Hematopoietic multipotent progenitor cell (in vitro differentiated cells): ENCODE measurements around the gene CDC25C. TPM values are rescaled to one million over a fixed set of nuclear protein-coding genes. Genes with fewer than 3 reads are reported as not detected.
"Not testable (repeated sequence)": the region's sequence is repeated elsewhere in the genome, so short reads cannot be mapped to it uniquely, and the experiment has no call there.

ENCODE experiments used
- DNase-seq, 3 donors: peaks; one replicate each; pipeline ENCODE4 v3.0.0-alpha.2; 2011 to 2015; ENCODE audit warnings: low read depth in 2 of 3, low spot score in 2 of 3
- total RNA-seq: library from RNA; depleted of rRNA; stranded (reverse); fragments of >200 nt; gene quantifications from one replicate; pipeline ENCODE4 v1.2.3, GENCODE V29; 2012

Gene CDC25C
- total RNA-seq, 1 donor, result 0.81 TPM

DNA sequence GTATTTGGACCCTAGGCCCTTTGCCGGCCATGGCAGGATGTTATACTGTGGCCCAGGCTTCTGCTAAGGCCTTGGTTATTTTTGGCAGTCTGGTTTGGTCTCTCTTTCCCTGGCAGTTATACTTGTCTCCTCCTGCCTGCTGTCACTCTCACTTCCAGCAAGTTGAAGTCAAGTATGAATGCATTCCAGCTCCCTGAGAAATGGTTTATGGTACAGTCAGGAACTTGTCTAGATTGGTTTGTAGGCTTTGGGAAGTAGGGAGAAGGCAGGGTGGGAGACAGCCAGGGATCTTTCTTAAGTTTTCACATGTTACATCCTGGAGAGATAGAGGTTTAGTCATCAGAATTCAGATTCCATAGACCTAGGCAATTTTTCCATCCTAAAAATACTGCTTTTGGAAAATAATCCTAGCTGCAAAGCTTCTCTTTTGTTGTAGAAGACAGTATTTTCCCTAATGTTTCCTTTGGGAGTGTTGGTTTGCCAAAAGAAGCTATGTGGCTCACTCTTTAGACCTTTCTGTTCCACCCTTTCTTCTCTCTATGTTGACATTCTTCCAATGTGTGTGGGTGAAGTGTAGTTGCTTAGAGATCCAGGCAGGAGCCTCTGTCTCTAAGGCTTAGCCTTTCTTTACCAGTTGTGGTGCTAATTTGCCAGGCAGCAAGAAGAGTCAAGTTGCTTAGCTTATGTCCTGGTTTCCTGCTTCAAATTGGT, 18.4 kb upstream of the CDC25C start:
- no peak for DNase-seq

GRCh38 chr5:138346889-138347288, 15.3 kb upstream of the CDC25C start:
- DNase-seq, result no peak

DNA sequence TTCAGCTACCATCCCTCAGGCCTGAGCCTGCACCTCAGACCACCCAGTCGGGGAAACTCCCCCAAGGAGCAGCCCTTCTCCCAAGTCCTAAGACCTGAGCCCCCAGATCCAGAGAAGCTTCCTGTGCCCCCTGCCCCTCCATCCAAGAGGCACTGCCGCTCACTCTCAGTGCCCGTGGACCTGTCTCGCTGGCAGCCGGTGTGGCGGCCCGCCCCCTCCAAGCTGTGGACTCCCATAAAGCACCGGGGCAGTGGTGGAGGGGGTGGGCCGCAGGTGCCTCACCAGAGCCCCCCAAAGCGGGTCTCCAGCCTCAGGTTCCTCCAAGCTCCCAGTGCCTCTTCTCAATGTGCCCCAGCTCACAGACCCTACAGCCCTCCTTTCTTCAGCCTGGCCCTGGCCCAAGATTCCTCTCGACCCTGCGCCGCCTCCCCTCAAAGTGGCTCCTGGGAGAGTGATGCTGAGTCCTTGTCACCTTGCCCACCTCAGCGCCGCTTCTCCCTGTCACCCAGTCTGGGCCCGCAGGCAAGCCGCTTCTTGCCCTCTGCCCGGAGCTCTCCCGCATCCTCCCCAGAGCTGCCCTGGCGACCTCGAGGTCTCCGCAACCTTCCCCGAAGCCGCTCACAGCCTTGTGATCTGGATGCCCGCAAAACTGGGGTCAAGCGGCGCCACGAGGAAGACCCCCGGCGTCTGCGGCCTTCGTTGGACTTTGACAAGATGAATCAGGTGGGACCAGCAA, 13.5 kb upstream of the CDC25C start:
- DNase-seq, result no peak

GRCh38 chr5:138340008-138340407, 8.4 kb upstream of the CDC25C start:
- no peak for DNase-seq

GRCh38 chr5:138339464-138339863, 7.9 kb upstream of the CDC25C start:
- no peak for DNase-seq

DNA sequence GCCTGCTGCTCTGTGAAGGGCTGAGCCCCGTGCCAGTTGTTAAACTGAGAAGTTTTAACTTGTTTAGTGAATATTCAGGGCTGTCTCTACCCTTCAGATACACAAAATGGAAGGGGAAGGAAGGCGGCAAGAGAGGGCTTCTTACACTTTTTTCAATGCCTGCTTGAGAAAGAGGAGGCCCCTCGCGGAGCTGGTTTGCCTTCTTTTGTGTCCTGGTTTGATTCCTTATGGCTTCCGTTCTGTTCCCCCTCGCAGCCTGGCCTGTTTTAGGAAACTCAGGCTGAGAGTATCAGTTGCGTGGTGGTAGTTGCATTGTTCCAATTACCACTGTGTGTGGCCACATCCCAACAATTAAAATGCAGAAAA, 7.5 kb upstream of the CDC25C start:
- no peak for DNase-seq

DNA sequence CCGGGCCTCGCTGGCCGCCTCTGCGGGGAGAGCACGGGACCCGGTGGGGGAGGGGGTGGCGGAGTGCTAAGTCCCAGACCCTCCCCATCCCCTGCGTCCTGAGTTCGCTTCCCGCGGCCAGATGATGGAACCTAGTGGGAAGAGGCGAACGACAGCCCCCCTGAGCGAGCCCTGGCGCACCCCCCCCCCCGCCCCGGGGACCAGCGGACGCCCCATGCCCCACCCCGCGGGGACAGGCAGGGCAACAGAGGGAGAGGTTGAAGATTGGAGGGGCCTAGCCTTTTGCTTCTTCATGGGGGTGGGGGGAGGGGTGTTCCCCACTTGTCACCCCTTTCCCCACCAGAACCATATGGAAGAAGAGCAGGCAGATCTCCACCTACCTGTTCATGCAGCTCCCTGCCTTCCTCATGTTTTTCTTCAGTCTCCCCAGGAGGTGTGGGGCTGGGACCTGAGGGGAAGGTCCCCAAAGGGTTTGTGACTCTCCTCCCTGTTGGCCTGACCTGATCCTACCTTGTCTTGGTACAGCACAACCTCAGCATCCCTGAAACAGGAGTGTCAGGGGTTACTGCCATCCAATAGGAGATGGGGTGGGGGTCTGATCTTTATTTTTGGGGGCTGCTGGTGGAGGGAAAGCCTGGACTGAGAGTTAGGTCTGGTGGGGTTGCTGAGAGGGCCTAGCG, 6.9 kb upstream of the CDC25C start:
- DNase-seq, result no peak

DNA sequence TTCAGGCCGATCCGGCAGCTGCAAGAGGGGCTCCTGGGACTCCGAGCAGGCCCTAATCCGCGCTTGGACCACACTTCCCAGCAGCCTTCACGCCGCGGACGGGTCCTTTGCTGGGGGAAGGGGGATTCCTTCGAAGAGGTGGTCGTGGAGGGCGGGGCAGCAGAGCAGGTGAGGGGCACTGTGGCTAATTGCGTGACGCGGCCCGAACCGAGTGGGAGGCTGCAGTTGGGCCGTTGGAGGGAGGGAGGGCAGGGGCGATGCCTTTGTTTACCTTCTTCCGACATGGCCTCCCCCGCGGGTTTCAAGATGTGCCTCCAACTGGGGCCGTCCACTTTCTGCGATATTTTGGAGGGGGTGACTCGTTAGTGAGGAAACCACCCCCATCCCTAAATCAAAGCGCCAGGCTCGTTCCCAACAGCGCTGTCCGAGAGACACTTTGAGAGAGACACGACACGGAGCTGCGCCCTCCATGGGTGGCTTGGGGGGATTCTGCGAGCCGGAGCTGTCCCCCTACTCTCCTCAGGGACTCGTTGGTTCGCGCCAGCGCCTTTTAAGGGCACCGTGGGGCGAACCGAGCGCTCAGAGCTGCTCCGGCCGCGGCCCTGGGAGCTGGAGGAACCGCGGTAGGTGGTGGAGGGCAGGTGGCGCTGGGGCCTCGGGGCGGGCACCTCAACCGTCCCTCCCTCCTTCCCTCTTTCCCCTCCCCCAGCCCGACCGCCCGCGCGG, 6.2 kb upstream of the CDC25C start, which contains the start of gene FAM53C:
TSS of gene FAM53C (plus strand) at position 582 of the 726 bp plus-strand sequence. CDS start 3,070 bp downstream, outside the sequence.
- DNase-seq, result peak; percentile 90 to 97 (median 95)

- DNase-seq, result peak in 2 of 3 donors; percentile 91 to 95
Observed at GRCh38 chr5:138336952-138337684, 5.5 kb upstream of the CDC25C start.

GRCh38 chr5:138334867-138335447, 3.4 kb upstream of the CDC25C start:
- DNase-seq, result no peak

- DNase-seq, result no peak
Observed at GRCh38 chr5:138330813-138331448, 673 bp downstream of the CDC25C start.

DNA sequence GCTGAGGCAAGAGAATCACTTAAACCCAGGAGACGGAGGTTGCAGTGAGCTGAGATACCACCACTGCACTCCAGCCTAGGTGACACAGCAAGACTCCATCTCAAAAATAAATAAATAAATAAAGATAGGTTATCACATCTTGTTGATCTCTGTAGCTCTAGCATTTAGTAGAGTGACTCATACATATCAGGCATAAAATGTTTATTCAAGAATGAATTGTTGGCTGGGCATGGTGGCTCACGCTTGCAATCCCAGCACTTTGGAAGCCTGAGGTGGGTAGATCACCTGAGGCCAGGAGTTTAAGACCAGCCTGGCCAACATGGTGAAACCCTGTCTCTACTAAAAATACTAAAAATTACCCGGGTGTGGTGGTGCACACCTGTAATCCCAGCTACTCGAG, 13.4 kb downstream of the CDC25C start:
- not testable (repeated sequence) for DNase-seq

DNA sequence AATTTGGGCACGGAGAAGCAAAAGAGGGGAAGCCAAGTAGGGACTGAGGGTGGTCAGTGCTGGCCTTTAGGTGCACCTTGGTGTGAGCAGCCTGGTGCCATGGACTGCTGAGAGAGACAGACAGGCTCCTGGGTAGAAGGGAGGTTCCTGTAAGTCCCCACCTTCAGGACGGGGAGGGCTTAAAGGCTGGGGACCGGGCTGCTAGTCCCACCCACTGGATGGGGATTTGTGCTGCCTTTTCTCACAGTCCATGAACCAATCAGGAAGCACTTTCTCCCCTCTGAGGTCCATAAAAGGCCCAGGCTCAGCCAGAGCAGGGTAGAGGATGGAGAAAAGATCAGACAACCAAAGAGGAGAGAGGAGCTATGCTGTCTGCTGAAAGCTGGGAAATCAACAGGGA, 15.2 kb downstream of the CDC25C start:
- no peak for DNase-seq

DNA sequence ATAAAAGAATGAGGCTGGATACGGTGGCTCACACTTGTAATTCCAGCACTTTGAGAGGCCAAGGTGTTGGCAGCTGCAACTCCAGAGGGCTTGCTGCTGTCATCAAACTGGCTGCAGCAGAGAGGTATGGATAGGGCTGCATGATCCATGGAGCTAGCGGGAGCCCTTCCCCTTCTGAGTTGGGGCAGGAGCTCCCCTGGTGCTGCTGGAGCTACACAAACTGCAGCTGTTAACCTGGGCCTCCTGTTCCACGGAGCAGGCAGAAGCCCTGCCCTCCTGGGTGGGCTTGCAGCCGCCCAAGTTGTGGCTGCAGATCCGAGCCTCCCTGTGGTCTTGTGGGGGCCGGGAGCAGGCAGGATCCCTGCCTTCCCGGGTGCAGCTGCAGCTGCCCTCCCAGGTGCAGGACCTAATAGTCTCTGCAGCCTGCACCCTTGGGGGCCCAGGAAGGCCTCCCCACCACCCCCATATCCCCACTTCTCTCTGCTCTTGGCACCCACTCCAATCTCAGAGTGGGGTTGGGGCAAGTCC, 15.8 kb downstream of the CDC25C start:
- no peak for DNase-seq

- DNase-seq, result peak in 2 of 3 donors; percentile 72 to 89
Observed at GRCh38 chr5:138305797-138306196, 25.8 kb downstream of the CDC25C start.

DNA sequence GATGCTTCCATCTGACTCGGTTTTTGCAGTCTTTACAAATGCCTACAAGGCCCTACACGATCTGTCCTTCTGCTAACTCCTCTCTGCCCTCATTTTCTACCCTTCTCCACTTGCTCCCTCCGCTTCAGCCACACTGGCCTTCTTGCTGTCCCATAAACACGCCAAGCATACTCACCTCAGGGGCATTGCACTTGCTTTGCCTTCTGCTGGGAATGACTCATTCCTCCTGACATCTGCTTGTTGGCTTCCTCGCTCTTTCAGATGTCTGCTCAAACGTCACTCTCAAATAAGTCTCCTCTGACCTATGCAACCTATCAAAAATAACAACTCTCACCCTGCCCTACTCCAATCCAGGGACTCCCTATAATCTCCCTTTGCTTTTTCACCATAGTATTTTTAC, 28.2 kb downstream of the CDC25C start:
- no peak for DNase-seq

DNA sequence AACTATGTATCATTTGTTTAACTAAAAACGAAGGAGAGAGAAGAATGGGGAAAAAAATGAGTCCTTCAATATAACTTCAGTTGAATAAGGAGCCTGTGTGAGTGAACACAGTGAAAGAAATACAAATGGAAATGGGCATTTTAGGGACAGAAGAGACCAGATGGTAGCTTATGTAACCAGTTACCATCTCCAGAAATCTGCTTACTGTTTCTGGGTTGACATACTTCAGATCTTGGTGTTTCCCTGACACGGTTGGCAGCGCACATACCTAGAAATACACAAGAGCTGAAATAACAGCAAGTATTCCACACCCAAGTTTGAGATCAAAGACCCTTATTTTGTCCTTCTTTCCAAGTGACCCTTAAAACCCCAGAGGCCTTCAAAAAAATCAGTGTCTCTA, 42.3 kb downstream of the CDC25C start:
- DNase-seq, result no peak

DNA sequence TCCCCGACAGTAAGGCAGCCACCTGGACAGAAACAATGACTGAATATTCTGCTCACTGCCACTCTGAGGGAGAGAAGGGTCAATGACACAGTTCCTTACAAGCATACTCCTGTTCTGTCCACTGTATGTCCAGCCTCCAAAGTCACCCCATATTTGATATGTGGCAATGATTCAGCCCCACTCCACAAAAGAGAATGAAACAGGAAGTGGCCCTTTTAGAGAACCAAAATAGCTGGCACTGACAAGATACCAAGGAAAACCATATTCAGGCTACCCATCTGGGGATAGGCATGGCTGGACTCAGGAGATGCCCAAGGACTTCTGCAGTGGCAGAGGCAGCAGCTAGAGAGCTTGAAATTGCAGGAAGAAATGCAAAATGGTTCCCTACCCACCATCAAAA, 44.4 kb downstream of the CDC25C start:
- no peak for DNase-seq
